Measurements from ENCODE around the gene JAZF1.

GRCh38 chr7:28211006-28211405, 30.4 kb upstream of the JAZF1 start:
- no peak for TF ChIP-seq CTCF (IDR thresholded peaks at IDR 0.05)
- TF ChIP-seq POLR2AphosphoS5 (IDR thresholded peaks at IDR 0.05): no peak
